NCI-H345 (cell line): Measurements from ENCODE around the gene NKAIN1.
A peak's percentile ranks its signal among the peaks of the same experiment; 100 is the strongest.
"Not testable (repeated sequence)": the region's sequence is repeated elsewhere in the genome, so short reads cannot be mapped to it uniquely, and the experiment has no call there.

Source experiments
- DNase-seq: peaks from one replicate; lab custom pipeline; 2025; lab: John Stamatoyannopoulos, UW

The NKAIN1 gene

GRCh38 chr1:31195267-31195666 lies 44.4 kb downstream of the NKAIN1 start:
- not testable (repeated sequence) for DNase-seq

GRCh38 chr1:31193729-31194128 lies 46.0 kb downstream of the NKAIN1 start:
- DNase-seq, result no peak

- no peak for DNase-seq
Observed at GRCh38 chr1:31191281-31191680, 48.4 kb downstream of the NKAIN1 start.

- DNase-seq, result no peak
Observed at GRCh38 chr1:31189696-31190674, 49.7 kb downstream of the NKAIN1 start.

GRCh38 chr1:31183927-31184554 lies 55.6 kb downstream of the NKAIN1 start:
- DNase-seq, result peak; percentile 72

- DNase-seq, result no peak
Observed at GRCh38 chr1:31183126-31183525, 56.6 kb downstream of the NKAIN1 start.

- DNase-seq, result peak; percentile 35
Observed at GRCh38 chr1:31182352-31182751, 57.3 kb downstream of the NKAIN1 start.

- peak; percentile 54 for DNase-seq
Observed at GRCh38 chr1:31181515-31182343, 58.0 kb downstream of the NKAIN1 start.

GRCh38 chr1:31180338-31180737 lies 59.3 kb downstream of the NKAIN1 start:
- DNase-seq, result no peak

- DNase-seq, result not testable (repeated sequence)
Observed at GRCh38 chr1:31176291-31176690, 63.4 kb downstream of the NKAIN1 start.

GRCh38 chr1:31170486-31170735 lies 69.3 kb downstream of the NKAIN1 start:
- DNase-seq, result no peak

GRCh38 chr1:31166462-31166861 lies 73.2 kb downstream of the NKAIN1 start:
- DNase-seq, result no peak

- DNase-seq, result no peak
Observed at GRCh38 chr1:31164291-31164690, 75.4 kb downstream of the NKAIN1 start.

GRCh38 chr1:31163866-31164265 lies 75.8 kb downstream of the NKAIN1 start:
- DNase-seq, result no peak

GRCh38 chr1:31161571-31161970 lies 78.1 kb downstream of the NKAIN1 start:
- no peak for DNase-seq

GRCh38 chr1:31159869-31160611 lies 79.6 kb downstream of the NKAIN1 start:
- DNase-seq, result no peak

- DNase-seq, result no peak
Observed at GRCh38 chr1:31159323-31159722, 80.4 kb downstream of the NKAIN1 start.

GRCh38 chr1:31155216-31155806 lies 84.4 kb downstream of the NKAIN1 start:
- DNase-seq, result peak; percentile 72

- peak; percentile 88 for DNase-seq
Observed at GRCh38 chr1:31154632-31155215, 85.0 kb downstream of the NKAIN1 start.

- DNase-seq, result no peak
Observed at GRCh38 chr1:31154000-31154631, 85.6 kb downstream of the NKAIN1 start.

- DNase-seq, result no peak
Observed at GRCh38 chr1:31153423-31153822, 86.3 kb downstream of the NKAIN1 start.
